HepG2 (cell line): ENCODE results near the gene DPH3. TPM values are rescaled to one million over a fixed set of nuclear protein-coding genes. Genes with fewer than 3 reads are reported as not detected.

Source experiments
- ATAC-seq: fragments of 200-7000 bp; cut with Tn5 transposase; 3 replicates; pipeline ENCODE4 v1.9.1; 2020; ENCODE audit warnings: mild to moderate bottlenecking, moderate library complexity
- BruUV-seq: library from RNA; stranded (reverse); fragments of 400-500 nt; replicated peaks from 2 replicates; lab custom pipeline; 2021; lab: Mats Ljungman, UMichigan
- CTCF ChIA-PET: fragments of 300-600 bp; formaldehyde crosslinking; extraction: SDS; loops from one replicate; lab custom pipeline; 2021; ENCODE audit warnings: low total read pairs, inconsistent platforms, low intra/inter-chr PET ratio; lab: Yijun Ruan, JAX
- POLR2A ChIA-PET: fragments of 350-600 bp; sonication (Branson Sonifier 250); formaldehyde crosslinking; loops from one replicate; lab custom pipeline; 2020; ENCODE audit warnings: antibody characterized with exemption, inconsistent platforms; lab: Yijun Ruan, JAX
- DNase-seq: peaks from one replicate; pipeline ENCODE4 v3.0.0-alpha.2; 2015; ENCODE audit warnings: low spot score
- FAIRE-seq: peaks from 3 replicates; lab custom pipeline; 2011; peaks lifted over from hg19 to GRCh38; lab: Jason Lieb, UNC
- H2AFZ ChIP-seq: one replicate; pipeline ENCODE4 v1.6.1; 2011; ENCODE audit warnings: low read length, inconsistent platforms
- H3K27ac ChIP-seq: fragments of 300-600 bp; 3 replicates; pipeline ENCODE4 v1.8.0; 2011; ENCODE audit warnings: mixed run types, mild to moderate bottlenecking, mixed read lengths, low read length, inconsistent platforms; ENCODE audit not compliant: insufficient read depth; ENCODE audit errors: extremely low read length
- H3K27me3 ChIP-seq, 2 experiments: fragments of 200-600 bp in 1 of 2; 2 replicates in 1 of 2; 3 replicates in 1 of 2; pipeline versions ENCODE4 v1.6.0 to v1.8.0; 2011; ENCODE audit warnings: low read length in 2 of 2, mild to moderate bottlenecking in 2 of 2, moderate library complexity in 2 of 2, inconsistent platforms in 1 of 2; ENCODE audit not compliant: insufficient read depth in 2 of 2, control insufficient read depth in 1 of 2
- H3K36me3 ChIP-seq, 2 experiments: fragments of 200-600 bp in 1 of 2; replicated peaks in 1 of 2; 2 replicates in 1 of 2; 3 replicates in 1 of 2; pipeline versions ENCODE4 v1.5.1 to v1.8.0; 2011; ENCODE audit warnings: low read length in 2 of 2, inconsistent platforms in 1 of 2; ENCODE audit not compliant: insufficient read depth in 2 of 2, control insufficient read depth in 1 of 2
- H3K4me1 ChIP-seq: 2 replicates; pipeline ENCODE4 v1.5.1; 2012; ENCODE audit warnings: low read length, inconsistent platforms; ENCODE audit not compliant: insufficient read depth
- H3K4me2 ChIP-seq: 2 replicates; pipeline ENCODE4 v1.6.0; 2011; ENCODE audit warnings: low read depth, low read length, inconsistent platforms
- H3K4me3 ChIP-seq, 3 experiments: fragments of 200-600 bp in 1 of 3; sonication (generic), shearing (Covaris generic) in 1 of 3; replicated peaks in 1 of 3; 2 replicates each; pipeline ENCODE4 v1.5.1; 2011 to 2016; ENCODE audit warnings: low read length in 3 of 3, inconsistent platforms in 2 of 3, low read depth in 2 of 3, mild to moderate bottlenecking in 2 of 3, control low read depth in 1 of 3, mixed read lengths in 1 of 3; ENCODE audit not compliant: insufficient read depth in 1 of 3
- H3K79me2 ChIP-seq: one replicate; pipeline ENCODE4 v1.6.1; 2011; ENCODE audit warnings: low read length, inconsistent platforms; ENCODE audit not compliant: insufficient read depth
- H3K9ac ChIP-seq: 2 replicates; pipeline ENCODE4 v1.6.0; 2011; ENCODE audit warnings: mild to moderate bottlenecking, low read depth, low read length, inconsistent platforms; ENCODE audit not compliant: insufficient read depth
- H3K9me3 ChIP-seq: 2 replicates; pipeline ENCODE4 v1.5.1; 2012; ENCODE audit warnings: mild to moderate bottlenecking, low read length
- H4K20me1 ChIP-seq: 2 replicates; pipeline ENCODE4 v1.6.0; 2011; ENCODE audit warnings: inconsistent platforms, mild to moderate bottlenecking, low read length, moderate library complexity; ENCODE audit not compliant: insufficient read depth
- CREB3 ChIP-seq: sonication (generic); formaldehyde crosslinking; IDR thresholded peaks from 2 replicates; pipeline ENCODE4 v1.5.0; 2020; ENCODE audit warnings: missing genetic modification reagents
- EHMT2 ChIP-seq: fragments of 200-600 bp; sonication (generic); IDR thresholded peaks from 2 replicates; pipeline ENCODE4 v1.7.0; 2017; ENCODE audit warnings: antibody characterized with exemption, low read depth, low read length, borderline replicate concordance
- HOXA5 ChIP-seq: sonication (generic); formaldehyde crosslinking; IDR thresholded peaks from 2 replicates; pipeline ENCODE4 v1.4.0; 2020; ENCODE audit warnings: missing genetic modification reagents
- PHB2 ChIP-seq: fragments of 450-650 bp; IDR thresholded peaks from 2 replicates; pipeline ENCODE4 v1.6.1; 2018; ENCODE audit not compliant: partially characterized antibody
- PHF5A ChIP-seq: IDR thresholded peaks from one replicate; pipeline ENCODE4 v1.6.1; 2018; ENCODE audit warnings: low read depth, missing genetic modification reagents; ENCODE audit not compliant: unreplicated experiment
- RNF219 ChIP-seq: sonication (generic); formaldehyde crosslinking; IDR thresholded peaks from 2 replicates; pipeline ENCODE4 v1.5.0; 2020; ENCODE audit warnings: mild to moderate bottlenecking, missing genetic modification reagents
- SNAPC2 ChIP-seq: sonication (generic); formaldehyde crosslinking; IDR thresholded peaks from 2 replicates; pipeline ENCODE4 v1.8.1; 2022; ENCODE audit warnings: mild to moderate bottlenecking, missing genetic modification reagents
- TBX3 ChIP-seq: fragments of 450-650 bp; IDR thresholded peaks from 2 replicates; pipeline ENCODE4 v1.6.1; 2017; ENCODE audit warnings: antibody characterized with exemption, mild to moderate bottlenecking, inconsistent platforms, borderline replicate concordance
- ZBTB21 ChIP-seq: sonication (generic); formaldehyde crosslinking; IDR thresholded peaks from 2 replicates; pipeline ENCODE4 v1.4.0; 2020; ENCODE audit warnings: missing genetic modification reagents
- ZBTB42 ChIP-seq: sonication (generic); formaldehyde crosslinking; IDR thresholded peaks from 2 replicates; pipeline ENCODE4 v1.5.0; 2020; ENCODE audit warnings: mild to moderate bottlenecking, missing genetic modification reagents
- ZFP36L1 ChIP-seq: sonication (generic); formaldehyde crosslinking; IDR thresholded peaks from 2 replicates; pipeline ENCODE4 v1.8.0; 2022; ENCODE audit warnings: mild to moderate bottlenecking, missing genetic modification reagents, moderate library complexity
- ZNF775 ChIP-seq: sonication (generic); formaldehyde crosslinking; IDR thresholded peaks from 2 replicates; pipeline ENCODE4 v1.4.0; 2020; ENCODE audit warnings: missing genetic modification reagents, mild to moderate bottlenecking, moderate library complexity, borderline replicate concordance
- WGBS: methylation state at CpG from one replicate; pipeline ENCODE4 v1.1.6; 2017; ENCODE audit warnings: low lambda C conversion rate; 5-methylcytosine and 5-hydroxymethylcytosine counted together
- in situ Hi-C: cut with HindIII; loops from 2 replicates; pipeline ENCODE4 v1.10.0; 2017; ENCODE audit warnings: low pct_unique_long_range_greater_than_20kb; ENCODE audit not compliant: extremely low pct_ligation_motif_present
- intact Hi-C: fragments of 100-400 bp; cut with micrococcal nuclease; formaldehyde crosslinking; loops from one replicate; pipeline ENCODE4 v1.10.0; 2022; ENCODE audit not compliant: unreplicated experiment
- polyA plus RNA-seq, 8 experiments: library from polyadenylated mRNA; depleted of rRNA in 3 of 8; stranded (reverse) in 7 of 8; unstranded in 1 of 8; fragments of >200 nt; fragmentation: Illumina TruSeq in 4 of 8; extraction: Trizol in 4 of 8; gene quantifications; 2 replicates each; pipeline versions ENCODE4 v1.2.1 to v1.2.3, GENCODE V29; 2011 to 2016; ENCODE audit warnings: low read depth in 4 of 8, missing spikeins in 1 of 8, mixed read lengths in 1 of 8; ENCODE audit not compliant: insufficient read depth in 1 of 8
- total RNA-seq, 5 experiments: library from RNA; depleted of rRNA; stranded (reverse); fragments of >200 nt; fragmentation: Illumina TruSeq; extraction: Trizol; gene quantifications; 2 replicates each; pipeline ENCODE4 v1.2.3, GENCODE V29; 2016; ENCODE audit warnings: low read depth in 1 of 5
- TF ChIP-seq, protein P1 (sequence below): sonication (generic); formaldehyde crosslinking; conservative IDR thresholded peaks from 2 replicates; pipeline ENCODE4 v1.8.0; 2022; ENCODE audit warnings: mild to moderate bottlenecking, moderate library complexity, missing genetic modification reagents
- TF ChIP-seq, protein P2 (sequence below): fragments of 450-650 bp; IDR thresholded peaks from 2 replicates; pipeline ENCODE4 v1.6.1; 2016
- TF ChIP-seq, protein P3 (sequence below): sonication (generic); formaldehyde crosslinking; IDR thresholded peaks from 2 replicates; pipeline ENCODE4 v1.8.0; 2022; ENCODE audit warnings: mild to moderate bottlenecking, missing genetic modification reagents, moderate library complexity

DPH3 gene
- total and polyA plus RNA-seq, 2 of the 13 experiments (the other 11 are each of a cell fraction or from before 2014, with no cell fraction given): 18.3 to 21.6 TPM

DNA sequence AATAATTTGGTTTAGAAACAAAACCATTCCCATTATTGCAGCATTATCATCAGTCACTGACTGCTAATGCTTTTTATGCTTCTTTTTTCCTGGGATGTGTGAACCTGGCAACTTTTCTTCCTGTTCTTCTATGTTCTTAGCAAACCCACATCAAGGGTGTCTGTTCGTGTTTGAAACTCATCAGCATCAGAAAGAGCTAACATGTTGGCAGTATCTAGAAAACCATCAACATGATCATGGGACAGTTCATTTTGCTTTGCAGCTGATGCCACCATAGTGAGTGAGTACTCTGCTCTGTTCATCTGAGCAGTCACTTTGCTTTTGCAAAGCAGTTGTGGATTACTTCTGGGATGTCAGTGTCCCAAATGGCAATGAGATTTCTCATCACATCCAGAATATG lies 5.9 kb downstream of the DPH3 start (continued):
- TF ChIP-seq ZBTB42 (CRISPR knock-in tag) (no peak), EHMT2 (no peak), ZNF775 (CRISPR knock-in tag) (no peak), SNAPC2 (no peak)
- TF ChIP-seq, protein P1, sequence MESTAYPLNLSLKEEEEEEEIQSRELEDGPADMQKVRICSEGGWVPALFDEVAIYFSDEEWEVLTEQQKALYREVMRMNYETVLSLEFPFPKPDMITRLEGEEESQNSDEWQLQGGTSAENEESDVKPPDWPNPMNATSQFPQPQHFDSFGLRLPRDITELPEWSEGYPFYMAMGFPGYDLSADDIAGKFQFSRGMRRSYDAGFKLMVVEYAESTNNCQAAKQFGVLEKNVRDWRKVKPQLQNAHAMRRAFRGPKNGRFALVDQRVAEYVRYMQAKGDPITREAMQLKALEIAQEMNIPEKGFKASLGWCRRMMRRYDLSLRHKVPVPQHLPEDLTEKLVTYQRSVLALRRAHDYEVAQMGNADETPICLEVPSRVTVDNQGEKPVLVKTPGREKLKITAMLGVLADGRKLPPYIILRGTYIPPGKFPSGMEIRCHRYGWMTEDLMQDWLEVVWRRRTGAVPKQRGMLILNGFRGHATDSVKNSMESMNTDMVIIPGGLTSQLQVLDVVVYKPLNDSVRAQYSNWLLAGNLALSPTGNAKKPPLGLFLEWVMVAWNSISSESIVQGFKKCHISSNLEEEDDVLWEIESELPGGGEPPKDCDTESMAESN (CRISPR knock-in tag): no peak
- TF ChIP-seq, all 625 proteins: peak for 0

- Histone ChIP-seq H3K27ac (no peak overlapping the region), H3K36me3 (peaks cover 1 to 26% of the 10 kb centered on the region in 2 experiments; a peak in 3 of 5 replicates), H3K9me3 (no peaks in the 10 kb centered on the region), H3K27me3 (no peaks in the 10 kb centered on the region), H4K20me1 (no peaks in the 10 kb centered on the region), H3K9ac (no peak overlapping the region), H3K4me3 (no peak overlapping the region), H3K4me1 (peaks cover 29% of the 10 kb centered on the region), H3K4me2 (no peak overlapping the region), H2AFZ (no peak overlapping the region), H3K79me2 (peaks cover 9% of the 10 kb centered on the region)
- CTCF ChIA-PET: no interaction called here
- POLR2A ChIA-PET: no interaction called here
- no TSS peak for BruUV-seq
- intact Hi-C loops (no loop called here), in situ Hi-C loops (no loop called here)
- 87% methylated on average over 5 of the region's 5 CpGs for WGBS
- ATAC-seq: no peak
- TF ChIP-seq HOXA5 (CRISPR knock-in tag): no peak
- TF ChIP-seq, protein P2, sequence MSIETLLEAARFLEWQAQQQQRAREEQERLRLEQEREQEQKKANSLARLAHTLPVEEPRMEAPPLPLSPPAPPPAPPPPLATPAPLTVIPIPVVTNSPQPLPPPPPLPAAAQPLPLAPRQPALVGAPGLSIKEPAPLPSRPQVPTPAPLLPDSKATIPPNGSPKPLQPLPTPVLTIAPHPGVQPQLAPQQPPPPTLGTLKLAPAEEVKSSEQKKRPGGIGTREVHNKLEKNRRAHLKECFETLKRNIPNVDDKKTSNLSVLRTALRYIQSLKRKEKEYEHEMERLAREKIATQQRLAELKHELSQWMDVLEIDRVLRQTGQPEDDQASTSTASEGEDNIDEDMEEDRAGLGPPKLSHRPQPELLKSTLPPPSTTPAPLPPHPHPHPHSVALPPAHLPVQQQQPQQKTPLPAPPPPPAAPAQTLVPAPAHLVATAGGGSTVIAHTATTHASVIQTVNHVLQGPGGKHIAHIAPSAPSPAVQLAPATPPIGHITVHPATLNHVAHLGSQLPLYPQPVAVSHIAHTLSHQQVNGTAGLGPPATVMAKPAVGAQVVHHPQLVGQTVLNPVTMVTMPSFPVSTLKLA: no peak
- TF ChIP-seq TBX3: no peak
- TF ChIP-seq, protein P3, sequence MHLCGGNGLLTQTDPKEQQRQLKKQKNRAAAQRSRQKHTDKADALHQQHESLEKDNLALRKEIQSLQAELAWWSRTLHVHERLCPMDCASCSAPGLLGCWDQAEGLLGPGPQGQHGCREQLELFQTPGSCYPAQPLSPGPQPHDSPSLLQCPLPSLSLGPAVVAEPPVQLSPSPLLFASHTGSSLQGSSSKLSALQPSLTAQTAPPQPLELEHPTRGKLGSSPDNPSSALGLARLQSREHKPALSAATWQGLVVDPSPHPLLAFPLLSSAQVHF: no peak
- no peak for TF ChIP-seq PHF5A (CRISPR knock-in tag)
- TF ChIP-seq PHB2: no peak
- TF ChIP-seq RNF219 (CRISPR knock-in tag): no peak
- no peak for TF ChIP-seq ZBTB21 (CRISPR knock-in tag)
- TF ChIP-seq CREB3 (CRISPR knock-in tag): no peak
- TF ChIP-seq ZFP36L1 (CRISPR knock-in tag): no peak
- FAIRE-seq: no peak
- DNase-seq: no peak
Observed at GRCh38 chr3:16258177-16258576, 6.6 kb downstream of the DPH3 start.
